ENCODE measurements around the gene HNRNPL.
A peak's percentile ranks its signal among the peaks of the same experiment; 100 is the strongest.
"Not testable (repeated sequence)": the region's sequence is repeated elsewhere in the genome, so short reads cannot be mapped to it uniquely, and the experiment has no call there.

The HNRNPL gene

DNA sequence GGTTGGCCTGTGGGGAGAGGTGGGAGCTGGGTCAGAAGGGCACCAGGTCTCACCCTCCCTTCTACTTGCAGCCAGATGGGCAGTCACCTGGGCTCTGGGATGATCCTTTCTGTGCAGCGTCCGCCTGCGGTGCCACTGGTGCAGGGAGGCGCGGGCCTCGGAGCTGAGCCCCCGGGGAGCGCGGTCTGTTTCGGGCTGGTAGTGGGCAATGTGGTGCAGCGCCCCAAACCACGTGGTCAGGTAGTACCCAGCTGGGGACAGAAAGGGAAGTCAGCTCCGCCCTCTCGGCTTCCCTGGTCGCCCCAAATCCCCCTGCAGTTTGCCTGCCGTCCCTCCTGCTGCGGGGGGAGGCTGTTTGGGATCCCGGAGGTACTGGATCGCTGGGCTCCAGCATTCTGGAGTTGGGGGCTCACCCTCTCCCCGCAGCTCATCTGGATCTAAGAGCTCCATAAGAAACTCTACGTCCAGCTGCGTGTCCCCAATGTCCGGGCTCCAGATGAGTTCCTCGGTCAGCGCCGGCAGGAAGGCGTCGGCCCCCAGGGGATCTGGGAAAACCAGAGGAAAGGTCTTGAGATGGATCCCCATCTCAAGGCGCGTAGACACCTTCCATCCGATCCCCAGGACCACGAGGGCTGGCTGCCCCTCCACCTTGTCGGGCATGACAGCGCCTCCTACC lies 19.5 kb upstream of the HNRNPL start:
- no peak overlapping the region for H3K4me3 ChIP-seq (ENCODE audit: low read depth, low read length)
- DNase-seq (ENCODE audit: low read depth) = no peak
- TF ChIP-seq CTCF (IDR thresholded peaks at IDR 0.05; ENCODE audit: control insufficient read depth, extremely low read depth, insufficient read depth) = no peak

DNA sequence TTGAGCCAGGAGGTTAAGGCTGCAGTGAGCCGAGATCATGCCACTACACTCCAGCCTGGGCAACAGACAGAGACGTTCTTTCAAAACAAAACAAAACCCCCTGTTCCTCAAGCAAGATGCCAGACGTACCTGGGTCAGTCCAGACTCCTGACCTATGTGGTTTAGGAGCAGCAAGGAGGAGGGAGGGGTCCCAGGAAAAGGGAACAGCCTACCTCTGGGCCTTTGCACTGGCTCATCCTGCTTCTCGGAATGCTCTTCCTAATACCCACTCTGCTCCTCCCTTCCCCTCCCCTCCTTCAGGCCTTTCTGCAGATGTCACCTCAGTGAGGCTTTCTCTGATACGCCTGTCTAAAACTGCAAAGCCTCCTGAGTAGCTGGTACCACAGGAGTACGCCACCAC lies 18.8 kb upstream of the HNRNPL start:
- TF ChIP-seq CTCF (IDR thresholded peaks at IDR 0.05; ENCODE audit: control insufficient read depth, extremely low read depth, insufficient read depth) = no peak
- no peak overlapping the region for H3K4me3 ChIP-seq (ENCODE audit: low read depth, low read length)
- no peak for DNase-seq (ENCODE audit: low read depth)

DNA sequence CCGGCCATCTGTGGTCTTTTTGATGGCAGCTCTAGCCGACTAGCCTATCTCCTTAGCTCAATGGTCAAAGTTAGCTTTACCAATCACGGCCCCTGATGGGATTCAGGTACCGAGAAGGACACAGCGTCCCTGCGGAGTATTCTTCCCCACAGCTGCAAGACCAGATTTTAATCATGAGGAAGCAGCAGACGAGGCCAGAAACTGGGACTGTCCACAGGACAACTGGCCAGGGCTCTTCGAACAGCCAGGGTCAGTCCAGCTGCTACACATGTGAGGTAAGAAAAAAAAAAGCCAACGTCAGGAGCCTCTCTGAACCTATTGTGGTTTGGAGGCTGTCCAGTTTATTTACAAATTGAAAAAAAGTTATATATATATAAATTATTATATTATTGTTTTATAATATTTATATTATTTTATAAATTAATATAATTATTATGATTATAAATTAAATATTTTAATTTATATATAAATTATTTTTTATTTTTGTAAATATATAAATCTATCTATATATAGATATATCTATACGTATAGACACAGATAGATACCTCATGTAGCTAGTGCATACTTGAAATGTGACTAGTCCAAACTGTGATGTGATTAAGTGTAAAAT lies 17.5 kb upstream of the HNRNPL start:
- DNase-seq (ENCODE audit: low read depth) = no peak
- no peak overlapping the region for H3K4me3 ChIP-seq (ENCODE audit: low read depth, low read length)
- TF ChIP-seq CTCF (IDR thresholded peaks at IDR 0.05; ENCODE audit: control insufficient read depth, extremely low read depth, insufficient read depth) = no peak

DNA sequence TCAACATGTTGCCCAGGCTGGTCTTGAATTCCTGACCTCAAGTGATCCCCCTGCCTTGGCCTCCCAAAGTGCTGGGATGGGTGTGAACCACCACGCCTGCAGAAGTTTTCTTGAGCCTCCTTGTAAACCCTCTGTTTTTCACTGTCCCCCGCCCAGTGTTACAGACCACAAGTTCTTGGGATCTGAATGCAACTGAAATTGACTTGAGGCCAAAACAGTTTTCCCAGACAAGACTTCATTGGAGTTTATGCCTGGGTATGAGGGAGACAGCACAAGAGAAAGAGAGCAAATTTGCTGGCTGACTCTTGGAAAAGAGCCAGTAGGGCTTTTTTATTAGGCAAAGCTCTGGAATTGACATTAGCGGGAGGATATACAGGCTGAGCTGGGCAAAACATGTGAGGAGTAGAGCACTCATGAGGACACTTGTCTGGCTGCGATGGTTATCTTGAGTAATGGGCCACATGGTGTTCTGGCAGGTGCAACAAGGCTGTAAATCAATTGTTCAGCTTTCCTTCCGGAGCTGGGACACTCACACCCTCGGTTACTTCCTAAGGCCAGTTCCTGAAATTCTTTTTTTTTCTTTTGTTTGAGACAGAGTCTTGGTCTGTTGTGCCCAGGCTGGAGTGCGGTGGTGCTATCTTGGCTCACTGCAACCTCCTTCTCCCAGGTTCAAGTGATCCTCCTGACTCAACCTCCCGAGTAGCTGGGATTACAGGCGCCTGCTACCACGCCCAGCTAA lies 12.7 kb upstream of the HNRNPL start:
- no peak overlapping the region for H3K4me3 ChIP-seq (ENCODE audit: low read depth, low read length)
- peak; percentile 99 for DNase-seq (ENCODE audit: low read depth)
- TF ChIP-seq CTCF (IDR thresholded peaks at IDR 0.05; ENCODE audit: control insufficient read depth, extremely low read depth, insufficient read depth) = no peak

- DNase-seq (ENCODE audit: low read depth) = no peak
- TF ChIP-seq CTCF (IDR thresholded peaks at IDR 0.05; ENCODE audit: control insufficient read depth, extremely low read depth, insufficient read depth) = no peak
- H3K4me3 ChIP-seq (ENCODE audit: low read depth, low read length) = no peak overlapping the region
Observed at GRCh38 chr19:38861368-38861767, 11.6 kb upstream of the HNRNPL start.

GRCh38 chr19:38859631-38860204 lies 9.9 kb upstream of the HNRNPL start:
- DNase-seq (ENCODE audit: low read depth); H3K4me3 ChIP-seq (ENCODE audit: low read depth, low read length): not testable (repeated sequence)

DNA sequence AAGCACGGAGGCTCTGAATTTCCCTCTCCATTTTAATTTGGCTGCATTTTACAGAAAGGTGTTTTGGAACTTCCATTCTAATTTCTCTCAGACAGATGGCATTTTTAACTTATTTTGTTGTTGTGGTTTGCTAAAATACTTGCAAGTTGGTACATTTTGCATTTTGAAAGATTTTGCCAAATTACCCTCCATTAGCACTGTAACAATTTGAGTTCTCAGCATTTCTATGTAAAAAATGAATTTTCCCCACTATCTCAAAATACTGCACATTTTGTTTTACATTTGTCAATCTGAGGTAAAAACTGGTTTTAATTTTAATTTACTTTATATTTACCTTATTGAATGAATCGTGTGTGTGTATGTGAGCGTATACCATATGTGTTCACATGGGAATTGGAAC lies 7.0 kb upstream of the HNRNPL start:
- DNase-seq (ENCODE audit: low read depth) = no peak
- TF ChIP-seq CTCF (IDR thresholded peaks at IDR 0.05; ENCODE audit: control insufficient read depth, extremely low read depth, insufficient read depth) = no peak
- no peak overlapping the region for H3K4me3 ChIP-seq (ENCODE audit: low read depth, low read length)

DNA sequence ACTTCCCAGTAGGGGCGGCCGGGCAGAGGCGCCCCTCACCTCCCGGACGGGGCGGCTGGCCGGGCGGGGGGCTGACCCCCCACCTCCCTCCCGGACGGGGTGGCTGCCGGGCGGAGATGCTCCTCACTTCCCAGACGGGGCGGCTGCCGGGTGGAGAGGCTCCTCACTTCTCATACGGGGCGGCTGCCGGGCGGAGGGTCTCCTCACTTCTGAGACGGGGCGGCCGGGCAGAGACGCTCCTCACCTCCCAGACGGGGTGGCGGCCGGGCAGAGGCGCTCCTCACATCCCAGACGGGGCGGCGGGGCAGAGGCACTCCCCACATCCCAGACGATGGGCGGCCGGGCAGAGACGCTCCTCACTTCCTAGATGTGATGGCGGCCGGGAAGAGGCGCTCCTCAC lies 6.0 kb upstream of the HNRNPL start:
- not testable (repeated sequence) for H3K4me3 ChIP-seq (ENCODE audit: low read depth, low read length); DNase-seq (ENCODE audit: low read depth)

GRCh38 chr19:38854961-38855360 lies 5.2 kb upstream of the HNRNPL start:
- not testable (repeated sequence) for DNase-seq (ENCODE audit: low read depth); H3K4me3 ChIP-seq (ENCODE audit: low read depth, low read length)

All from LNCaP clone FGC (cell line).